Aorta (tissue), 5 donors: ENCODE results near the gene DGKK. TPM values are rescaled to one million over a fixed set of nuclear protein-coding genes. Genes with fewer than 3 reads are reported as not detected.

Experiments
- ATAC-seq: fragments of 200-7000 bp; cut with Tn5 transposase; one replicate; pipeline ENCODE4 v1.9.1; 2022; ENCODE audit warnings: moderate library complexity; ENCODE audit not compliant: low FRiP score
- DNase-seq, 2 donors: peaks; one replicate each; pipeline ENCODE4 v3.0.0-alpha.2; 2020
- H3K27ac ChIP-seq, 2 donors: one replicate each; pipeline ENCODE4 v1.5.1; 2013; ENCODE audit warnings: low read length in 2 of 2, mild to moderate bottlenecking in 2 of 2, moderate library complexity in 2 of 2, control low read depth in 1 of 2, inconsistent platforms in 1 of 2, low read depth in 1 of 2
- H3K27me3 ChIP-seq, 2 donors: one replicate each; pipeline ENCODE4 v1.6.1; 2013; ENCODE audit warnings: control low read depth in 1 of 2, low read length in 1 of 2, mild to moderate bottlenecking in 1 of 2, moderate library complexity in 1 of 2; ENCODE audit not compliant: insufficient read depth in 2 of 2, control insufficient read depth in 1 of 2
- H3K36me3 ChIP-seq, 2 donors: one replicate each; pipeline ENCODE4 v1.6.1; 2013; ENCODE audit warnings: control low read depth in 1 of 2, low read length in 1 of 2, mild to moderate bottlenecking in 1 of 2; ENCODE audit not compliant: insufficient read depth in 2 of 2, control insufficient read depth in 1 of 2
- H3K4me1 ChIP-seq, 2 donors: one replicate each; pipeline ENCODE4 v1.6.1; 2013; ENCODE audit warnings: low read length in 2 of 2, control low read depth in 1 of 2, mild to moderate bottlenecking in 1 of 2, moderate library complexity in 1 of 2; ENCODE audit not compliant: insufficient read depth in 2 of 2, control insufficient read depth in 1 of 2
- H3K4me3 ChIP-seq, 2 donors: one replicate each; pipeline ENCODE4 v1.5.1; 2013; ENCODE audit warnings: low read length in 2 of 2, control low read depth in 1 of 2, mild to moderate bottlenecking in 1 of 2
- H3K9me3 ChIP-seq: one replicate; pipeline ENCODE4 v1.6.1; 2013; ENCODE audit warnings: mild to moderate bottlenecking, low read length; ENCODE audit not compliant: control insufficient read depth
- WGBS, 2 donors: extraction: QIAGEN DNeasy Blood & Tissue Kit; methylation state at CpG; one replicate each; pipeline ENCODE4 v1.1.7; 2013; 5-methylcytosine and 5-hydroxymethylcytosine counted together
- intact Hi-C, 2 donors: fragments of 100-400 bp; cut with DNase I; formaldehyde crosslinking; loops; one replicate each; pipeline versions ENCODE4 v1.14.2 to v1.15.0; 2022
- long read RNA-seq, 2 donors: library from polyadenylated mRNA; unstranded; transcript quantifications; one replicate each; pipeline ENCODE4 v2.0.0, GENCODE V29; 2020 to 2021
- polyA plus RNA-seq, 2 donors: library from polyadenylated mRNA; stranded (reverse); fragments of 200-250 nt; gene quantifications; one replicate each; pipeline ENCODE4 v1.2.3, GENCODE V29; 2013
- total RNA-seq, 2 donors: library from RNA; stranded (reverse); fragmentation: NEBNext Ultra II Directional; extraction: Animal tissue kit (Norgen Biotek cat#: 25700); gene quantifications; one replicate each; pipeline ENCODE4 v1.2.1, GENCODE V29; 2021
- donor health status: healthy with polysubstance abuse.
- donor health status: Bipolar disorder and iron deficiency.
- donor health status: DM: no; HTN: no; CAD: no.
- donor health status: DM: no; HTN: no; CAD: no.
- donor health status: DM: yes; HTN: yes; CAD: no.

The DGKK gene
- total RNA-seq (not detected), polyA plus RNA-seq (not detected)
- long read RNA-seq, donor 1 = 0 reads
- long read RNA-seq, donor 2 = 0 reads

GRCh38 chrX:50470103-50471031 is at the start of gene DGKK:
Gene DGKK (minus strand): TSS chrX:50470825. CDS start chrX:50470678, 147 bp downstream.
- 1 to 25% methylated on average over 54 to 59 of the region's 59 CpGs for WGBS, 2 donors
- Histone ChIP-seq H3K4me3 (no peak within 1 kb of the TSS), H3K27ac (no peak within 1 kb of the TSS), H3K36me3 (no peaks in the 10 kb centered on the region), H3K9me3 (no peaks in the 10 kb centered on the region), H3K27me3 (peaks cover 2 to 3% of the 10 kb centered on the region in 2 donors), H3K4me1 (no peaks in the 10 kb centered on the region)
- intact Hi-C loops = no loop called here
- DNase-seq (no peak), ATAC-seq (peak; percentile 17)

DNA sequence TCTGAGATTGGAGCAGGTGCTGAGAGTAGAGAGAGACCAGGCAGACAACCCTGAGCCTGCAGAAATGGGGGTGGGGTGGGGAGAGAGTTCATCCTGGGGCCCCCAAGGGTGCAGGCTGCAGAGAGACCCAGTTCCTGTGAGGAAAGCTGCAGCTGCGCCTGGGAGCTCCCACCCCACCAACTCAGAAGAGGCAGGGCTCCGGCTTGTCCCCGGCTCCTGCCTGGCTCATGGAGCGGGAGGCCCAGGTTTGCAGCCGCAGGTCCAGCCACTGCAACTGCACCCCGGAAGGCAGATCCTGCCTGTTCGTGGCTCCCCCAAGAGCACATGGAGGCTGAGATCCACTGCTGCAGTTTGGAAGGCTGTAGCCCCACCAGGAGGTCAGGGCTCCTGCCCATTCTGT is 44.2 kb upstream of the DGKK start:
- H3K36me3 ChIP-seq = no peaks in the 10 kb centered on the region
- no peak for DNase-seq
- no peak overlapping the region for H3K4me3 ChIP-seq
- intact Hi-C loops = no loop called here
- no peaks in the 10 kb centered on the region for H3K4me1 ChIP-seq
- no peaks in the 10 kb centered on the region for H3K27me3 ChIP-seq
- no peak overlapping the region for H3K27ac ChIP-seq
- WGBS, 2 donors = 87 to 91% methylated on average over 7 of the region's 7 CpGs
- ATAC-seq = no peak
- no peaks in the 10 kb centered on the region for H3K9me3 ChIP-seq

DNA sequence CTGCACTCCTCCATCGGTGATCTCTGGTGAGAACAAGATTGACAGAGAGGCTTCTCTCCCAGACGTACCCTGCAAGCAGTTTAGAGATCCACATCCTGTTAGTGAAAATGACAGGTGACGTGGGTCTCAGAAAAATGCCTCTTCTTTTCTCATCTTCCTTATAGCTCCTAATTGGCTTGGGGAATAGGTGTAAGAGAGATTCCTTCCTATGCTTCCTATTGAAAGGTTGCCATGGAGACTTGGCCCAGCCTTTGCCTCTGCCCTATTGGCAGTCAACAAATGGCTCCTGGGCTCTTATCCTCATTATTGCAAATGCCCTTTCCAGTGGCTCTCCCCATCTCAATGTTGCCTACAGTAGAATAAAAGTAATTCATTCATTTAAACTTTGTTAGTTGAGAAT is 26.5 kb upstream of the DGKK start:
- Histone ChIP-seq H3K9me3 (no peaks in the 10 kb centered on the region), H3K4me3 (no peak overlapping the region), H3K27me3 (no peaks in the 10 kb centered on the region), H3K27ac (no peak overlapping the region), H3K4me1 (no peaks in the 10 kb centered on the region), H3K36me3 (no peaks in the 10 kb centered on the region)
- no peak for DNase-seq
- WGBS, 2 donors = 60 to 79% methylated on average over 3 of the region's 3 CpGs
- no peak for ATAC-seq
- intact Hi-C loops = no loop called here

DNA sequence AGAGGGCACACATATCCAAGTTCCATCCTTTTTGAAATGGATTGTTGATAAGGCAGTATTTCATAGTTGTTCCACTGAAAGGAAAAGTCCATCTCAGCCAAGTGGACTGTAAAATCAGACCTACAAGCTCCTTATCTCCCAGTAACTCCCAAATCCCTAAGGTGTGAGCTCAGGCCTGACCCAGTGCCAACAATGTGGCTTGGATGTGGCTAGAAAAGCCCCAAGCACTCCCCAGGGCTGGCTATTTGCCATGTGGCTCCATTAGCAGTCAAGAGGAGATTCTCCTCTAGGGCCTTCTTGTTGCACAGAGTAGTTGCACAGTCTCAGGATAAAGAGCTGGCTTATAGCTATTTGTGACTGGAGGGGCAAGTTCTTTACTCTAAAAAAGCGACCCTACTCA is 25.0 kb upstream of the DGKK start:
- Histone ChIP-seq H3K4me1 (no peaks in the 10 kb centered on the region), H3K27me3 (no peaks in the 10 kb centered on the region), H3K4me3 (no peak overlapping the region), H3K36me3 (no peaks in the 10 kb centered on the region), H3K27ac (no peak overlapping the region), H3K9me3 (no peaks in the 10 kb centered on the region)
- WGBS, 2 donors = 48 to 76% methylated on average over 1 of the region's 1 CpG
- DNase-seq = no peak
- intact Hi-C loops = no loop called here
- ATAC-seq = no peak

DNA sequence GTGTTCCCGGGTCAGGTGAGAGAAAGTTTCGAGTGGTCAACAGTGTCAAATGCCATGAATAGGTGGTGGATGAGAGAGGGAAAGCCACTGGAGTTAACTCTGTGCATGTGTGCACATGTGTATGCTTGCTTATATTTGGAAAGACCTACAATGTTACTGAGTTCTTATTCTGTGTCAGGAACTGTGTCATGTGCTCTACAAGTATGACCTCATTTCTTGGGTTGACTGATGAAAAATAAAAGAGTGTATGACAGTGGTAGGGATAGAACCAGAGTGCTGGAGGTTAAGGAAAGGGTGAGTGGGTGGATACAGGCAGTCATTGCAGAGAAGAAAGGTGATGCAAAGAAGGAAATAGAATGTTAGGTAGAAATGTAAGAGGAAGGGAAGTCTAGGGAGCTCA is 22.1 kb upstream of the DGKK start:
- no peak for ATAC-seq
- Histone ChIP-seq H3K4me1 (no peaks in the 10 kb centered on the region), H3K36me3 (no peaks in the 10 kb centered on the region)

DNA sequence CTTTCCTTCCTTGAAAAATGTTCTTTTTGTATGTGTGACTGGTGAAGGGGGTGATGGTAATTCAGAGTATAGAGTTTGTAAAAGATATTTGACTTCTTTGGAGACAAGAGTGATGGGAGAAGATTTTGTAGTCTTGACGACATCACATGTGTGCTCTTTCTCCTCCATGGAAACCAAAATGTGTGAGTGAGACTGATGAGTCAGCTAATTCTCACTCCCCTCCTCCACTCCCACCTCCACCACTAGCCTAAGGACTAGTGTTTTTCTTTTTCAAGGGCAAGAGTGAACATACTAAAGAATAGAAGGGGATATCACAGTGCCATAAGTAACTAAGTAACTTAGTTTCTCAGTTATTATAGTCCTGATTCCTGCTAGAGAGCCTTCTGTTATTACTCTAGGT is 14.0 kb upstream of the DGKK start:
- intact Hi-C loops = no loop called here
- H3K9me3 ChIP-seq = no peaks in the 10 kb centered on the region
- H3K4me3 ChIP-seq = no peak overlapping the region
- H3K27ac ChIP-seq = no peak overlapping the region
- DNase-seq (no peak), ATAC-seq (no peak)
- H3K4me1 ChIP-seq = no peaks in the 10 kb centered on the region
- no peaks in the 10 kb centered on the region for H3K36me3 ChIP-seq
- H3K27me3 ChIP-seq = no peaks in the 10 kb centered on the region
- WGBS, 2 donors = 42 to 68% methylated on average over 1 of the region's 1 CpG

More for the DNA sequence above, 22.1 kb upstream of the DGKK start:
- Histone ChIP-seq H3K9me3 (no peaks in the 10 kb centered on the region), H3K27me3 (no peaks in the 10 kb centered on the region), H3K27ac (no peak overlapping the region), H3K4me3 (no peak overlapping the region)
- intact Hi-C loops = no loop called here
- DNase-seq = no peak
- WGBS, 2 donors = 66 to 81% methylated on average over 2 of the region's 2 CpGs

- intact Hi-C loops = no loop called here
- Histone ChIP-seq H3K27me3 (no peaks in the 10 kb centered on the region), H3K4me3 (no peak overlapping the region), H3K36me3 (no peaks in the 10 kb centered on the region), H3K9me3 (no peaks in the 10 kb centered on the region), H3K27ac (no peak overlapping the region), H3K4me1 (no peaks in the 10 kb centered on the region)
- 76 to 90% methylated on average over 1 of the region's 1 CpG for WGBS, 2 donors
- ATAC-seq (no peak), DNase-seq (no peak)
Observed at GRCh38 chrX:50483283-50483682, 12.7 kb upstream of the DGKK start.

- intact Hi-C loops = no loop called here
- no peak for ATAC-seq
- peaks cover 0 to 2% of the 10 kb centered on the region in 2 donors for H3K27me3 ChIP-seq
Observed at GRCh38 chrX:50475208-50475607, 4.6 kb upstream of the DGKK start.

DNA sequence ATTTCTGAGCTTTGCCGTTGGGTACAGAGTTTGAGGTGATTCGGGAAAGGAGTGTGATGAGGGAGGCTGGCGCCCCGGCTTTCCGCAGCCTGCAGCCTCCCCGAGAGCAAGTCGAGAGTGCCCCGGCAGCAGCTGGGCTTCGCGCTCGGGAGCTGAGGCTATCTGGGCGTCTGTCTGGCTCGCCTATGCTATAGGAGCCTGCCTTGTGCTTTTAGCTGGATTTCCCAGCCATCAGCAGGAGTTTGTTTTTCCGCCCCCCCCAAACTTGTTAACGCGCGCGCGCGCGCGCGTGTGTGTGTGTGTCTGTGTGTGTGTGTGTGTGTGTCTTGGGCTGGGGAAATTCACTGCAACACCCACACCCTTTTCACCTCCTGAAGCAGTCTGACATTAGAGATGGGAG is 765 bp upstream of the DGKK start:
- Histone ChIP-seq H3K4me1 (no peaks in the 10 kb centered on the region), H3K36me3 (no peaks in the 10 kb centered on the region), H3K4me3 (no peak overlapping the region), H3K27ac (no peak overlapping the region), H3K27me3 (peaks cover 2 to 3% of the 10 kb centered on the region in 2 donors), H3K9me3 (no peaks in the 10 kb centered on the region)
- DNase-seq = no peak
- intact Hi-C loops = no loop called here
- 2 to 31% methylated on average over 23 of the region's 23 CpGs for WGBS, 2 donors
- ATAC-seq = no peak

More at GRCh38 chrX:50475208-50475607, 4.6 kb upstream of the DGKK start:
- Histone ChIP-seq H3K36me3 (no peaks in the 10 kb centered on the region), H3K27ac (no peak overlapping the region), H3K4me1 (no peaks in the 10 kb centered on the region), H3K9me3 (no peaks in the 10 kb centered on the region), H3K4me3 (no peak overlapping the region)
- no peak for DNase-seq
- 48 to 72% methylated on average over 5 of the region's 5 CpGs for WGBS, 2 donors
